OCI-LY1 (cell line): ENCODE measurements around the gene MAP3K7CL.

Experiments used
- H2AFZ ChIP-seq: fragments of 200-600 bp; sonication (generic), shearing (Covaris generic); 2 replicates; pipeline ENCODE4 v1.6.0; 2014; ENCODE audit warnings: antibody characterized with exemption, mild to moderate bottlenecking, low read length
- H3F3A ChIP-seq: fragments of 200-600 bp; sonication (generic), shearing (Covaris generic); 2 replicates; pipeline ENCODE4 v1.6.0; 2014; ENCODE audit warnings: mild to moderate bottlenecking, antibody characterized with exemption, low read length, moderate library complexity; ENCODE audit not compliant: insufficient read depth
- H3K27ac ChIP-seq: fragments of 200-600 bp; sonication (generic); 2 replicates; pipeline ENCODE4 v1.5.1; 2014; ENCODE audit warnings: low read length, mixed run types, mild to moderate bottlenecking, low read depth; ENCODE audit not compliant: poor library complexity, severe bottlenecking
- H3K27me3 ChIP-seq: fragments of 200-600 bp; sonication (generic); 2 replicates; pipeline ENCODE4 v1.6.0; 2014; ENCODE audit warnings: antibody characterized with exemption, mild to moderate bottlenecking, low read length, moderate library complexity; ENCODE audit not compliant: insufficient read depth
- H3K36me3 ChIP-seq: fragments of 200-600 bp; sonication (generic); 2 replicates; pipeline ENCODE4 v1.6.1; 2014; ENCODE audit warnings: mild to moderate bottlenecking, antibody characterized with exemption, low read length, moderate library complexity, mixed read lengths; ENCODE audit not compliant: insufficient read depth
- H3K4me1 ChIP-seq: fragments of 200-600 bp; sonication (generic); 2 replicates; pipeline ENCODE4 v1.5.1; 2014; ENCODE audit warnings: mild to moderate bottlenecking, low read length, moderate library complexity; ENCODE audit not compliant: insufficient read depth, severe bottlenecking
- H3K4me2 ChIP-seq: fragments of 200-600 bp; sonication (generic), shearing (Covaris generic); 2 replicates; pipeline ENCODE4 v1.6.1; 2014; ENCODE audit warnings: low read length
- H3K4me3 ChIP-seq: fragments of 200-600 bp; sonication (generic); 2 replicates; pipeline ENCODE4 v1.5.1; 2014; ENCODE audit warnings: low read length, low read depth, mild to moderate bottlenecking, mixed read lengths; ENCODE audit not compliant: poor library complexity, severe bottlenecking
- H3K79me2 ChIP-seq: fragments of 200-600 bp; shearing (Covaris generic); 2 replicates; pipeline ENCODE4 v1.6.1; 2016; ENCODE audit warnings: mixed run types, low read length, mixed read lengths; ENCODE audit not compliant: insufficient read depth
- H3K9ac ChIP-seq: fragments of 200-600 bp; sonication (generic), shearing (Covaris generic); 2 replicates; pipeline ENCODE4 v1.6.1; 2014; ENCODE audit warnings: mild to moderate bottlenecking, low read length, mixed read lengths
- H3K9me2 ChIP-seq: fragments of 200-600 bp; sonication (generic), shearing (Covaris generic); 2 replicates; pipeline ENCODE4 v1.6.1; 2014; ENCODE audit warnings: low read depth, mild to moderate bottlenecking, low read length, mixed read lengths
- H3K9me3 ChIP-seq: fragments of 200-600 bp; shearing (Covaris generic); 2 replicates; pipeline ENCODE4 v1.6.1; 2014; ENCODE audit warnings: low read length, mixed read lengths
- H4K20me1 ChIP-seq: fragments of 200-600 bp; sonication (generic), shearing (Covaris generic); 2 replicates; pipeline ENCODE4 v1.6.0; 2016; ENCODE audit warnings: mild to moderate bottlenecking, low read length; ENCODE audit not compliant: insufficient read depth
- EZH2 ChIP-seq: fragments of 200-600 bp; sonication (generic), shearing (Covaris generic); IDR thresholded peaks from 2 replicates; pipeline ENCODE4 v1.8.0; 2017; ENCODE audit warnings: borderline replicate concordance, mixed run types, mild to moderate bottlenecking, antibody characterized with exemption, low read length, moderate library complexity, mixed read lengths
- TF ChIP-seq, protein P1 (sequence below): fragments of 200-600 bp; sonication (generic), shearing (Covaris generic); IDR thresholded peaks from 2 replicates; pipeline ENCODE4 v1.5.1; 2017; ENCODE audit warnings: mild to moderate bottlenecking, antibody characterized with exemption, low read length, moderate library complexity, mixed read lengths

Gene MAP3K7CL

DNA sequence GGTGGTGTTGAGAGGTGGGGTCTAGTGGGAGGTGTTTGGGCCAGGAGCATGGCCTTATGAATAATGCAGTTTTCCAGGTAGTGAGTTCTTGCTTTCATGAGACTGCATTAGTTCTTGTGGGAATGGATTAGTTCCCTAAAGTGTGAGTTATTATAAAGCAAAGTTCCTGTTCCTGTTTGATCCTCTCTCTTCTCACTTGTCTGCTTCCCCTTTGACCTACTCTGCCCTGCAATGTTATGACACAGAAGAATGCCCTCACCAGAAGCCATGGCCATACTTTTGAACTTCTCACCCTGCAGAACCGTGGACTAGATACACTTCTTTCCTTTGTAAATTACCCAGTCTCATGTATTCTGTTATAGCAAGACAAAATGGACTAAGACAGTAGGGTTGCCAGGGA is 53.6 kb downstream of the MAP3K7CL start:
- Histone ChIP-seq H3K9me3 (no peaks in the 10 kb centered on the region), H3K27ac (no peak overlapping the region), H3K27me3 (no peaks in the 10 kb centered on the region), H3K79me2 (no peaks in the 10 kb centered on the region), H3K9me2 (no peaks in the 10 kb centered on the region), H2AFZ (no peak overlapping the region), H3K36me3 (no peaks in the 10 kb centered on the region), H3K4me1 (no peaks in the 10 kb centered on the region), H3K4me2 (no peak overlapping the region), H3K9ac (no peak overlapping the region), H3F3A (no peaks in the 10 kb centered on the region), H3K4me3 (no peak overlapping the region), H4K20me1 (no peaks in the 10 kb centered on the region)
- TF ChIP-seq EZH2 = no peak
- TF ChIP-seq, protein P1, sequence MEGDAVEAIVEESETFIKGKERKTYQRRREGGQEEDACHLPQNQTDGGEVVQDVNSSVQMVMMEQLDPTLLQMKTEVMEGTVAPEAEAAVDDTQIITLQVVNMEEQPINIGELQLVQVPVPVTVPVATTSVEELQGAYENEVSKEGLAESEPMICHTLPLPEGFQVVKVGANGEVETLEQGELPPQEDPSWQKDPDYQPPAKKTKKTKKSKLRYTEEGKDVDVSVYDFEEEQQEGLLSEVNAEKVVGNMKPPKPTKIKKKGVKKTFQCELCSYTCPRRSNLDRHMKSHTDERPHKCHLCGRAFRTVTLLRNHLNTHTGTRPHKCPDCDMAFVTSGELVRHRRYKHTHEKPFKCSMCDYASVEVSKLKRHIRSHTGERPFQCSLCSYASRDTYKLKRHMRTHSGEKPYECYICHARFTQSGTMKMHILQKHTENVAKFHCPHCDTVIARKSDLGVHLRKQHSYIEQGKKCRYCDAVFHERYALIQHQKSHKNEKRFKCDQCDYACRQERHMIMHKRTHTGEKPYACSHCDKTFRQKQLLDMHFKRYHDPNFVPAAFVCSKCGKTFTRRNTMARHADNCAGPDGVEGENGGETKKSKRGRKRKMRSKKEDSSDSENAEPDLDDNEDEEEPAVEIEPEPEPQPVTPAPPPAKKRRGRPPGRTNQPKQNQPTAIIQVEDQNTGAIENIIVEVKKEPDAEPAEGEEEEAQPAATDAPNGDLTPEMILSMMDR = no peak

DNA sequence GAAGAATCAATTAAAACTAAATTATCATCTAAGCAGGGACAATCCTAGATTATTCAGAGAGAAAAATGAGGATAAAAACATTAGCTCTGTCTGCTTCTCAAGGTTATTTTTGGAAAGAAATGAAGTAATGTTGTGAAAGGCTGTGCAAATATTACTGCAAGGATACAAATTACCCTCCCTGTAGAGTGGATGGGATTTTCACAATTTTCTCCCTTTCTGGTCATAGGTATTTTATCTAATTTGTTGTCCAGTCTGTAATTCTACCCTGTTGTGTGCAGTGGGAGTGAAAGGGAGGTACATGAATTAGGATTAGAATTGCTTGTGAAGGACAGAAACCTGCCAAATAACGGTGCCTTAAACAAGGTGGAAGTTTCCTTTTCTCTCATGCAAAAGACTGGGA is 54.7 kb downstream of the MAP3K7CL start:
- Histone ChIP-seq H3K4me2 (no peak overlapping the region), H3K27me3 (no peaks in the 10 kb centered on the region), H3K9me2 (no peaks in the 10 kb centered on the region), H3K27ac (no peak overlapping the region), H3K4me1 (no peaks in the 10 kb centered on the region), H3K79me2 (no peaks in the 10 kb centered on the region), H3K36me3 (no peaks in the 10 kb centered on the region), H3K4me3 (no peak overlapping the region), H2AFZ (no peak overlapping the region), H4K20me1 (no peaks in the 10 kb centered on the region), H3K9ac (no peak overlapping the region), H3K9me3 (no peaks in the 10 kb centered on the region), H3F3A (no peaks in the 10 kb centered on the region)
- TF ChIP-seq, protein P1 = no peak
- TF ChIP-seq EZH2 = no peak

DNA sequence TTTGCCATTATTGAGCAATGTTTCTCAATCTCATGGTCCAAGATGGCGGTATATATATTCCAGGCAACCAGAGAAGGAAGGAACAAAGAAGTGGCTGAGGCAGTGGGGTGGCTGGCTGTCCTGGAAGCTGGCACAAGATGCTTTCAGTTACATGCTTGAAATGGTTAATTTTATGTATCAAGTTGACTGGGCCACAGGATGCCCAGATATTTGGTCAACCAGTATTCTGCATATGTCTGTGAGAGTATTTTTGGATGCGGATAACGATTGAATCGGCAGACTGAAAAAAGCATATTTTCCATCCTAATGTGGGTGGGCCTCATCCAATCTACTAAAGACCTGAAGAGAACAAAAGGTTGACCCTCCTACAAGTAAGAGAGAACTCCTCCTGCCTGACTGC is 55.2 kb downstream of the MAP3K7CL start:
- no peaks in the 10 kb centered on the region for H3F3A ChIP-seq
- no peaks in the 10 kb centered on the region for H3K36me3 ChIP-seq
- TF ChIP-seq EZH2 = no peak
- TF ChIP-seq, protein P1 = no peak
- no peaks in the 10 kb centered on the region for H3K4me1 ChIP-seq
- H3K9me3 ChIP-seq = no peaks in the 10 kb centered on the region
- no peak overlapping the region for H3K4me2 ChIP-seq
- H3K4me3 ChIP-seq = no peak overlapping the region
- H3K9me2 ChIP-seq = no peaks in the 10 kb centered on the region
- no peaks in the 10 kb centered on the region for H4K20me1 ChIP-seq
- H3K27ac ChIP-seq = no peak overlapping the region
- H3K79me2 ChIP-seq = no peaks in the 10 kb centered on the region
- no peaks in the 10 kb centered on the region for H3K27me3 ChIP-seq
- no peak overlapping the region for H2AFZ ChIP-seq
- no peak overlapping the region for H3K9ac ChIP-seq
